Ascending aorta (tissue), 2 donors: Measurements from ENCODE around the gene CCDC85C. TPM values are rescaled to one million over a fixed set of nuclear protein-coding genes. Genes with fewer than 3 reads are reported as not detected.
A peak's percentile ranks its signal among the peaks of the same experiment; 100 is the strongest.

ENCODE experiments used
- DNase-seq, 2 donors: peaks; one replicate each; pipeline ENCODE4 v3.0.0-alpha.2; 2019; ENCODE audit warnings: low spot score in 2 of 2
- H3K27ac ChIP-seq, 2 donors: fragments of 200-600 bp; sonication (generic); one replicate each; pipeline ENCODE4 v1.5.1; 2016 to 2017; ENCODE audit warnings: mild to moderate bottlenecking in 1 of 2
- H3K27me3 ChIP-seq: fragments of 200-600 bp; sonication (generic); one replicate; pipeline ENCODE4 v1.5.1; 2017
- H3K36me3 ChIP-seq, 2 donors: fragments of 200-600 bp; sonication (generic); one replicate each; pipeline ENCODE4 v1.5.1; 2016
- H3K4me1 ChIP-seq, 2 donors: fragments of 200-600 bp; sonication (generic); one replicate each; pipeline ENCODE4 v1.5.1; 2016 to 2017; ENCODE audit warnings: mild to moderate bottlenecking in 1 of 2
- H3K4me3 ChIP-seq, 2 donors: fragments of 200-600 bp; sonication (generic); one replicate each; pipeline ENCODE4 v1.5.1; 2016 to 2017; ENCODE audit warnings: mild to moderate bottlenecking in 1 of 2
- H3K9me3 ChIP-seq, 2 donors: fragments of 200-600 bp; sonication (generic); one replicate each; pipeline ENCODE4 v1.5.1; 2016
- CTCF ChIP-seq, 3 experiments: fragments of 200-600 bp in 2 of 3; fragments of 450-650 bp in 1 of 3; sonication (generic) in 2 of 3; IDR thresholded peaks; one replicate each; pipeline ENCODE4 v1.5.1; 2016 to 2019; ENCODE audit warnings: antibody characterized with exemption in 3 of 3, mild to moderate bottlenecking in 1 of 3, moderate library complexity in 1 of 3
- intact Hi-C: fragments of 100-400 bp; cut with DNase I; formaldehyde crosslinking; loops from one replicate; pipeline ENCODE4 v1.15.1; 2023
- total RNA-seq: library from RNA; depleted of rRNA; stranded (reverse); fragments of >200 nt; gene quantifications from one replicate; pipeline ENCODE4 v1.1.0, GENCODE V29; 2016

Gene CCDC85C
- total RNA-seq, 1 donor from 2014 or later, result 0.64 TPM

- Histone ChIP-seq H3K9me3 (no peaks in the 10 kb centered on the region), H3K4me1 (no peaks in the 10 kb centered on the region), H3K27me3 (no peaks in the 10 kb centered on the region), H3K27ac (no peak overlapping the region), H3K36me3 (no peaks in the 10 kb centered on the region), H3K4me3 (no peak overlapping the region)
- DNase-seq, result no peak
- intact Hi-C loops, result no loop called here
- TF ChIP-seq CTCF (IDR thresholded peaks at IDR 0.05), result no peak
These were observed 29.9 kb upstream of the CCDC85C start for GRCh38 chr14:99633918-99634317.

DNA sequence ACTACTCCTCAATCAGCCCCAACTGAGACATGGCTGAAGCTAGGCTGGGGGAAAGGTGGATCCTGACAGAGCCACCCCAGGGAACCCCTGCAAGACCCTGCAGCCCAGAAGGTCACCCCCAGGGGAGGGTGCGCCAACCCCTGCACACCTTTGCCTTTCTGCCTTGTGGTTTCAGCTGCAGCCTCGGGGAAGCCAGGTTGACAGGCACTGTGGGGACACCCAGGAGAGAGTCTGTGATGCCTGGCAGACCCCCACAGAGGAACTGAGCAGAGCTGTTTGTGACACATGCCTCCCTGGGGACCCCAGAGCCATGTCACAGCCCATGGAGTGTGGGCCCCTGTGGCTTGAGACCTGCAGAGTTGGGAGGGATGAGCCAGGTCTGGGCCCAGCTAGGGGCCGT, 29.1 kb upstream of the CCDC85C start:
- H3K36me3 ChIP-seq, result no peaks in the 10 kb centered on the region
- no peak for DNase-seq
- no peak overlapping the region for H3K4me3 ChIP-seq
- no peaks in the 10 kb centered on the region for H3K27me3 ChIP-seq
- H3K4me1 ChIP-seq, result no peaks in the 10 kb centered on the region
- intact Hi-C loops, result no loop called here
- no peak for TF ChIP-seq CTCF (IDR thresholded peaks at IDR 0.05)
- H3K9me3 ChIP-seq, result no peaks in the 10 kb centered on the region
- H3K27ac ChIP-seq, result no peak overlapping the region

DNA sequence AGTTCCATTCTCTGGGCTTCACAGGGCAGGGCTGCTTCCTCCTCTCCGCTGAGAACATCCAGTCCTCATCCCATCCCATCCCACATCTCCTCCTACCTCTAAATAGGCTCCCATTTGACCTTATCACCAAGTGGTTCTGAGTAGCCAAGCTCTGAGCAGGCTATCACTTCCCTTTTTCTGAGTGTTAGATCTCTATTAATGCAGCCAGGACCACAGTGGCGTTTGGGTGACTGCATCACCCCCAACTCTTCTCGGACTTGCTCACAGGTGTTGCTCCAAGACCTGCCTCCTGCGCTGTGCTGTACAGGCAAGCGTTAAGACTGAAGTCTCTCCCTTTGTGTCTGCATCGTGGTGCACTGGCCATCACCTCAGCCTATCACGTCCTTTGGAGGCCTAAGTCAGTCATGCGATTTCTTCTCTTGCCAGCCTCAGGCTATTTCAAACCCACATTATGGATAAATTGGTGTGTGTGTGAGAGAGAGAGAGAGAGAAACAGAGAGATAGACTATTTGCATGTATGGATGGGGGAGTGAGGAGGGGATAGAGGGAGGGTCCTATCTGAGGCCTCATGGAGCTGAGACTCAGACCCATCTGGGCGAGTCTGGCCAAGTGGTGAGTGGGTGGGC, 28.5 kb upstream of the CCDC85C start:
- Histone ChIP-seq H3K4me3 (no peak overlapping the region), H3K9me3 (no peaks in the 10 kb centered on the region), H3K4me1 (no peaks in the 10 kb centered on the region), H3K27ac (no peak overlapping the region), H3K27me3 (no peaks in the 10 kb centered on the region), H3K36me3 (no peaks in the 10 kb centered on the region)
- intact Hi-C loops, result no loop called here
- no peak for DNase-seq
- no peak for TF ChIP-seq CTCF (IDR thresholded peaks at IDR 0.05)

- no peak overlapping the region for H3K27ac ChIP-seq
- intact Hi-C loops, result no loop called here
- no peak for DNase-seq
- H3K4me3 ChIP-seq, result no peak overlapping the region
- H3K36me3 ChIP-seq, result no peaks in the 10 kb centered on the region
- H3K4me1 ChIP-seq, result no peaks in the 10 kb centered on the region
- H3K9me3 ChIP-seq, result no peaks in the 10 kb centered on the region
- no peaks in the 10 kb centered on the region for H3K27me3 ChIP-seq
- TF ChIP-seq CTCF (IDR thresholded peaks at IDR 0.05), result no peak
These were observed 26.2 kb upstream of the CCDC85C start for GRCh38 chr14:99630202-99630601.

DNA sequence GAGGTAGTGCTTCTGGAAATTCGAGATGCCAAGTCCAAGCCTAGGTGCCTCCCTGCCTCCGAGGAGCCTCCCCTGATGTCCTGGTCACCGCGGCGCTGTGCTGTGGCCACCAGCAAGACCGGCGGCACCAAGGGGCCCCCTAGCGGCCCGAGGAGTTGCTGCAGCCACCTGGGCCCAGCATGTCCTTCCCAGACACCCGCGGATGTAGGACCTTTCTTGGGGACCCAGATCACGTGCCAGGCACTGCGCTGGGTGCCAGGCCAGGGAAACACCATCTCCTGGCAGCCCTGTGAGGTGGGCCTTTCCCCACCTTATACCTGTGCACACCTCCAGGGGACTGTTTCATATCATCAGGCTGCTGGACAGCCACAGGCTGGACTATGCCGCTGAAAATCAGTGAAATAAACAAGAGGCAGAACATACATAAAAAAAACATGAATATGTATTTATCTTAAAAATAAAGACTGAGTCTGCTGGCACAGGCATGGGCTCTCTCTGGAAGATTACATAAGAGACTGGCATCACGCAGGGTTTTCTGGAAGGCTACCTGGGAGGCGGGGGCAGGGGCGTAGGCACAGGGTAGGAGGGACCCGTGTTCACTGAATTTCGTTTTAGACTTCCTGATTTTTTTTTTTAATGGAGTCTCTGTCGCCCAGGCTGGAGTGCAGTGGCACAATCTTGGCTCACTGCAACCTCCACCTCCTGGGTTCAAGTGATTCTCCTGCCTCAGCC, 25.0 kb upstream of the CCDC85C start:
- intact Hi-C loops, result loop anchor here (1.0 to 2.0 kb wide), 2 partner anchors 66 to 111 kb away; no protein-coding TSS in a partner anchor
- H3K4me1 ChIP-seq, result no peaks in the 10 kb centered on the region
- no peaks in the 10 kb centered on the region for H3K9me3 ChIP-seq
- H3K36me3 ChIP-seq, result no peaks in the 10 kb centered on the region
- no peaks in the 10 kb centered on the region for H3K27me3 ChIP-seq
- TF ChIP-seq CTCF (IDR thresholded peaks at IDR 0.05), result peak; percentile 87 to 97 (median 92)
- no peak overlapping the region for H3K27ac ChIP-seq
- DNase-seq, result peak in 1 of 2 donors; percentile 82
- H3K4me3 ChIP-seq, result no peak overlapping the region
